Stimulated activated CD4-positive, alpha-beta T cell treated with anti-CD3 and anti-CD28 coated beads, TNF-alpha, amount 100 ng/mL, for 48 hours (primary cell): Measurements from ENCODE around the gene TMPRSS12.
"Not testable (repeated sequence)": the region's sequence is repeated elsewhere in the genome, so short reads cannot be mapped to it uniquely, and the experiment has no call there.

Source experiments
- DNase-seq, 3 donors: peaks; one replicate each; pipeline ENCODE4 v3.0.0-alpha.2; 2020; ENCODE audit warnings: low read depth in 3 of 3

TMPRSS12 gene

GRCh38 chr12:50926932-50927331, 84.2 kb downstream of the TMPRSS12 start:
- not testable (repeated sequence) for DNase-seq

- DNase-seq: no peak
Observed at GRCh38 chr12:50927356-50927755, 84.6 kb downstream of the TMPRSS12 start.

GRCh38 chr12:50927766-50928224, 85.1 kb downstream of the TMPRSS12 start:
- DNase-seq: no peak

GRCh38 chr12:50928392-50928791, 85.7 kb downstream of the TMPRSS12 start:
- DNase-seq: no peak

DNA sequence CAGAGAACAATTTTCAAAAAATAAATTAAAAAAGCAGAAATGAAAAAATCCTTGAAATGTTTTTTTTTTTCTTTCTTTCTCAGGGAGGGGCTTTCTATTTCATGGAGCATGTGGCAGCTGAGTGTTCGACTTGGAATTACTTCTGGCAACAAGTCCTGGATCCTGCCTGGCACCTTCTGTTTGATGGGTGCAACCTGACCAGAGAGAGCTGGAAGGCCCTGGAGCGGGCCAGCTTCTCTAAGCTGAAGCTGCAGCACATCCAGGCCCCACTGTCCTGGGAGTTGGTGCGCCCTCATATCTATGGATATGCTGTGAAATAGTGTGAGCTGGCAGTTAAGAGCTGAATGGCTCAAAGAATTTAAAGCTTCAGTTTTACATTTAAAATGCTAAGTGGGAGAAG, 87.1 kb downstream of the TMPRSS12 start:
- DNase-seq: no peak

- not testable (repeated sequence) for DNase-seq
Observed at GRCh38 chr12:50930477-50930876, 87.8 kb downstream of the TMPRSS12 start.

DNA sequence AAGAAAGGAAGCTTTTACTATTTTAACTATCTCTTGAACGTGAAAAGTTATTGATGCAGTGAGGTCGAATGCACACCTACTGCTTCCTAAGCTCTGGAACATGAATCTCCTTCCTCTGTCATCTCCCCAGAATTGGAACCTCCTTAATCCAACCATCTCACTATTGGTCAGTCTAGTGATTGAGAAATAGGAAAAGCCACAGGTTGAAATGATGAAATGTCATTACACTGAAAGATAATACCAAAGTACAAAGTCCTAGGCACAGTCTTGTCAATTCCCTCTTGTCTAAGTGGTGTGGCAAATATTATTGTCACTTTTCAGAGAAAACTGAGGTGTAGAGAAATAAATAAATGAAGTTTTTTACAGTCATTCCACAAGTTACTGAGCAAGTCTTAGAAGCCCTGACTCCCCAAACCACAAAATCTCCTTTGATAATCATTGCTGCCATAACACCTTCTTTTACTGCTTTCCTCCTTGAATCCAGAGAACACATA, 90.1 kb downstream of the TMPRSS12 start:
- DNase-seq: no peak

DNA sequence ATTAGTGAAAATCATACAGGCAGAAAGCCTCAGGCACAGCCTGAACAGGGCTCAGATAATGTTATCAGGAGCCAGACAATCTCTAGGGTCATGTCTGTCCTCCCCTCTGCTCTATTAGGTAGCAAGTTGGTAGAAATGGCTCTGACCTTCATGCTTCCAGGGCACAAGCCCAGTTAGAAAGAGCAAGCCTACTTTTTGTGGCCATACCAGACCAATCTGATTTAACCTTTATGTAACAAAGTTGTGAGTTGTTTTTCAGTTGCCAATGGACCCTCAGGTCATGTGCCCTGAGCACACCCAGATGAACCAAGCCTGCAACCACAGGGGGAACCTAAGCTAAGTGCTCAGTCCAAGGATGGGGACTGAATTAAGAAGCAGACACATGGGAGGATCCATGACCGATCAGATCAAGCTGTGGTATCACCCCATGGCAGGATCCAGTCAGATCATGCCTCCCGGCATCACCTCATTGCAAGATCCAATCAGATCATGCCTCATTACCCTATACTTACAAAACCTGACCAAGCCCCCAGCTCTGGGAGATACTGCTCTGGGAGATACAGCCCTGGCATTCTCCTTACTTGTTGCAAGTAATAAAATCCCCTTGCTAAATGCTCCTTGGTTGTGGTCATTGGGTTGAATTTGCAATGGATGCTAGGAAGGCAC, 90.9 kb downstream of the TMPRSS12 start:
- DNase-seq: no peak

GRCh38 chr12:50934371-50934851, 91.7 kb downstream of the TMPRSS12 start:
- no peak for DNase-seq

GRCh38 chr12:50934981-50935807, 92.5 kb downstream of the TMPRSS12 start:
- no peak for DNase-seq

- no peak for DNase-seq
Observed at GRCh38 chr12:50936821-50937530, 94.2 kb downstream of the TMPRSS12 start.
